Mesendoderm (in vitro differentiated cells): ENCODE measurements around the gene ZNF649.
A peak's percentile ranks its signal among the peaks of the same experiment; 100 is the strongest.

Experiments used
- DNase-seq: peaks from one replicate; pipeline ENCODE4 v3.0.0; 2013
- H2AK5ac ChIP-seq: 2 replicates; pipeline ENCODE4 v1.6.1; 2013; ENCODE audit warnings: low read length, inconsistent platforms
- H2BK120ac ChIP-seq: 2 replicates; pipeline ENCODE4 v1.6.1; 2013; ENCODE audit warnings: low read depth, mild to moderate bottlenecking, low read length, moderate library complexity, mixed read lengths
- H2BK15ac ChIP-seq: replicated peaks from 2 replicates; pipeline ENCODE4 v1.6.1; 2013; ENCODE audit warnings: low read depth, mild to moderate bottlenecking, moderate library complexity
- H2BK5ac ChIP-seq: 2 replicates; pipeline ENCODE4 v1.6.1; 2013; ENCODE audit warnings: low read length, inconsistent platforms
- H3K18ac ChIP-seq: 2 replicates; pipeline ENCODE4 v1.6.1; 2013; ENCODE audit warnings: mild to moderate bottlenecking, low read length, mixed read lengths
- H3K23ac ChIP-seq: one replicate; pipeline ENCODE4 v1.6.1; 2013; ENCODE audit warnings: low read length
- H3K27ac ChIP-seq: 2 replicates; pipeline ENCODE4 v1.5.1; 2013; ENCODE audit warnings: low read depth, mild to moderate bottlenecking, inconsistent platforms, low read length, moderate library complexity
- H3K27me3 ChIP-seq: 2 replicates; pipeline ENCODE4 v1.6.1; 2013; ENCODE audit warnings: low read length, control low read depth, mild to moderate bottlenecking, inconsistent platforms; ENCODE audit not compliant: insufficient read depth, poor library complexity
- H3K36me3 ChIP-seq: 2 replicates; pipeline ENCODE4 v1.6.1; 2013; ENCODE audit warnings: low read length, inconsistent platforms; ENCODE audit not compliant: control insufficient read depth, insufficient read depth
- H3K4ac ChIP-seq: one replicate; pipeline ENCODE4 v1.6.1; 2013; ENCODE audit warnings: low read depth, mild to moderate bottlenecking, low read length, moderate library complexity
- H3K4me1 ChIP-seq: 2 replicates; pipeline ENCODE4 v1.6.1; 2013; ENCODE audit warnings: low read depth, low read length, inconsistent platforms; ENCODE audit not compliant: control insufficient read depth
- H3K4me2 ChIP-seq: 2 replicates; pipeline ENCODE4 v1.6.1; 2013; ENCODE audit warnings: low read length
- H3K4me3 ChIP-seq: 2 replicates; pipeline ENCODE4 v1.5.1; 2013; ENCODE audit warnings: mild to moderate bottlenecking, low read length
- H3K56ac ChIP-seq: one replicate; pipeline ENCODE4 v1.6.1; 2013; ENCODE audit warnings: low read length
- H3K79me1 ChIP-seq: 2 replicates; pipeline ENCODE4 v1.6.1; 2013; ENCODE audit warnings: low read length, inconsistent platforms
- H3K79me2 ChIP-seq: 2 replicates; pipeline ENCODE4 v1.6.1; 2013; ENCODE audit warnings: mild to moderate bottlenecking, low read length; ENCODE audit not compliant: control insufficient read depth, insufficient read depth
- H3K9ac ChIP-seq: 2 replicates; pipeline ENCODE4 v1.6.1; 2013; ENCODE audit warnings: low read length, inconsistent platforms
- H4K5ac ChIP-seq: one replicate; pipeline ENCODE4 v1.6.1; 2013; ENCODE audit warnings: low read length
- H4K8ac ChIP-seq: one replicate; pipeline ENCODE4 v1.6.1; 2013; ENCODE audit warnings: low read depth, mild to moderate bottlenecking, control low read depth, low read length, moderate library complexity
- WGBS: extraction: QIAGEN DNeasy Blood & Tissue Kit; methylation state at CpG from one replicate; pipeline ENCODE4 v1.1.7; 2013; ENCODE audit warnings: low lambda C conversion rate, missing lambda C conversion rate; ENCODE audit not compliant: insufficient coverage; ENCODE audit errors: extremely low coverage; 5-methylcytosine and 5-hydroxymethylcytosine counted together

Gene ZNF649

GRCh38 chr19:51931921-51932320 lies 27.1 kb upstream of the ZNF649 start:
- peak; percentile 50 for DNase-seq
- Histone ChIP-seq H3K4me1 (peaks cover 2% of the 10 kb centered on the region), H4K8ac (no peak overlapping the region), H3K79me1 (peaks cover 6% of the 10 kb centered on the region), H3K27me3 (no peaks in the 10 kb centered on the region), H3K79me2 (peaks cover 11% of the 10 kb centered on the region), H3K4me2 (no peak overlapping the region), H2BK120ac (no peak overlapping the region), H3K36me3 (peaks cover 6% of the 10 kb centered on the region), H3K18ac (no peak overlapping the region), H4K5ac (no peak overlapping the region), H3K23ac (no peak overlapping the region), H3K4ac (no peak overlapping the region), H2BK5ac (no peak overlapping the region), H3K56ac (no peak overlapping the region), H3K27ac (no peak overlapping the region), H2AK5ac (no peak overlapping the region), H2BK15ac (no peak overlapping the region), H3K4me3 (no peak overlapping the region), H3K9ac (no peak overlapping the region)
- WGBS, result no CpG with 5 or more reads among the region's 8 CpGs

GRCh38 chr19:51927859-51928258 lies 23.0 kb upstream of the ZNF649 start:
- Histone ChIP-seq H2AK5ac (no peak overlapping the region), H3K56ac (peak overlapping the region; percentile 96), H3K18ac (peak overlapping the region; percentile 1), H3K79me2 (peaks cover 11% of the 10 kb centered on the region), H2BK15ac (no peak overlapping the region), H4K5ac (peak overlapping the region; percentile 90), H4K8ac (no peak overlapping the region), H3K27ac (no peak overlapping the region), H2BK5ac (no peak overlapping the region), H3K4ac (peak overlapping the region; percentile 62), H3K4me1 (peaks cover 2% of the 10 kb centered on the region), H3K36me3 (no peaks in the 10 kb centered on the region), H3K23ac (no peak overlapping the region), H2BK120ac (no peak overlapping the region), H3K4me2 (peak overlapping the region; percentile 51), H3K9ac (peak overlapping the region; percentile 81), H3K79me1 (peaks cover 3% of the 10 kb centered on the region), H3K4me3 (peak overlapping the region; percentile 75), H3K27me3 (no peaks in the 10 kb centered on the region)
- DNase-seq, result no peak
- WGBS, result no CpG with 5 or more reads among the region's 13 CpGs

GRCh38 chr19:51926784-51927741 lies 22.2 kb upstream of the ZNF649 start, which contains the start of gene ZNF613:
Gene ZNF613, plus strand, starts transcription at chr19:51927472. Its CDS starts 8,749 bp downstream, at chr19:51936221.
- Histone ChIP-seq H2BK5ac (peak within 1 kb of the TSS; percentile 94), H3K4me2 (peak within 1 kb of the TSS; percentile 51), H2BK15ac (no peak within 1 kb of the TSS), H2AK5ac (no peak within 1 kb of the TSS), H3K36me3 (no peaks in the 10 kb centered on the region), H4K5ac (peak within 1 kb of the TSS; percentile 90), H3K4ac (peak within 1 kb of the TSS; percentile 85), H3K4me1 (peaks cover 2% of the 10 kb centered on the region), H3K27me3 (no peaks in the 10 kb centered on the region), H3K79me1 (peaks cover 3% of the 10 kb centered on the region), H3K79me2 (peaks cover 11% of the 10 kb centered on the region), H3K4me3 (peak within 1 kb of the TSS; percentile 75), H3K18ac (peak within 1 kb of the TSS; percentile 83), H4K8ac (no peak within 1 kb of the TSS), H3K27ac (peak within 1 kb of the TSS; percentile 49), H3K9ac (peak within 1 kb of the TSS; percentile 81), H3K56ac (peak within 1 kb of the TSS; percentile 96), H2BK120ac (peak within 1 kb of the TSS; percentile 75), H3K23ac (no peak within 1 kb of the TSS)
- no CpG with 5 or more reads among the region's 52 CpGs for WGBS
- peak; percentile 98 for DNase-seq

- Histone ChIP-seq H3K4me3 (no peak overlapping the region), H2BK120ac (no peak overlapping the region), H3K4me2 (peak overlapping the region; percentile 32), H3K27me3 (no peaks in the 10 kb centered on the region), H2BK5ac (no peak overlapping the region), H3K27ac (no peak overlapping the region), H3K79me2 (peaks cover 11% of the 10 kb centered on the region), H3K56ac (peak overlapping the region; percentile 51), H3K79me1 (peaks cover 3% of the 10 kb centered on the region), H4K5ac (no peak overlapping the region), H3K9ac (no peak overlapping the region), H2BK15ac (no peak overlapping the region), H3K4ac (no peak overlapping the region), H3K23ac (no peak overlapping the region), H3K18ac (peak overlapping the region; percentile 83), H2AK5ac (no peak overlapping the region), H3K36me3 (no peaks in the 10 kb centered on the region), H4K8ac (no peak overlapping the region), H3K4me1 (peaks cover 2% of the 10 kb centered on the region)
- WGBS, result no CpG with 5 or more reads among the region's 11 CpGs
- no peak for DNase-seq
Measured at GRCh38 chr19:51926426-51926783, 21.6 kb upstream of the ZNF649 start.

- no peak overlapping the region for H3K4me3 ChIP-seq
- DNase-seq, result no peak
- WGBS, result no CpG with 5 or more reads among the region's 8 CpGs
Measured at GRCh38 chr19:51921949-51922348, 17.1 kb upstream of the ZNF649 start.

More at GRCh38 chr19:51921949-51922348, 17.1 kb upstream of the ZNF649 start:
- Histone ChIP-seq H2BK15ac (no peak overlapping the region), H3K27ac (no peak overlapping the region), H3K4ac (no peak overlapping the region), H4K8ac (no peak overlapping the region), H3K9ac (no peak overlapping the region), H2BK120ac (no peak overlapping the region), H3K79me2 (no peaks in the 10 kb centered on the region), H3K23ac (no peak overlapping the region), H3K4me2 (no peak overlapping the region), H3K4me1 (no peaks in the 10 kb centered on the region), H3K27me3 (no peaks in the 10 kb centered on the region), H2BK5ac (no peak overlapping the region), H3K56ac (no peak overlapping the region), H2AK5ac (no peak overlapping the region), H3K18ac (no peak overlapping the region), H4K5ac (no peak overlapping the region), H3K79me1 (no peaks in the 10 kb centered on the region), H3K36me3 (no peaks in the 10 kb centered on the region)
